HUES48 (cell line): Measurements from ENCODE around the gene NR5A1.

Experiments used
- H3K27ac ChIP-seq: one replicate; pipeline ENCODE4 v1.7.0; 2013; ENCODE audit warnings: low read depth, low read length, inconsistent platforms
- H3K27me3 ChIP-seq: 2 replicates; pipeline ENCODE4 v1.6.1; 2013; ENCODE audit warnings: mild to moderate bottlenecking, low read length; ENCODE audit not compliant: control insufficient read depth, insufficient read depth
- H3K36me3 ChIP-seq: 2 replicates; pipeline ENCODE4 v1.6.1; 2013; ENCODE audit warnings: low read length; ENCODE audit not compliant: control insufficient read depth, insufficient read depth
- H3K4me1 ChIP-seq: 2 replicates; pipeline ENCODE4 v1.6.1; 2013; ENCODE audit warnings: mild to moderate bottlenecking, low read length; ENCODE audit not compliant: control insufficient read depth, insufficient read depth
- H3K4me3 ChIP-seq: 2 replicates; pipeline ENCODE4 v1.5.1; 2013; ENCODE audit warnings: mild to moderate bottlenecking, low read depth, low read length
- H3K9ac ChIP-seq: 2 replicates; pipeline ENCODE4 v1.6.1; 2013; ENCODE audit warnings: mild to moderate bottlenecking, low read depth, low read length, moderate library complexity
- H3K9me3 ChIP-seq: 2 replicates; pipeline ENCODE4 v1.6.1; 2013; ENCODE audit warnings: low read length; ENCODE audit not compliant: control insufficient read depth, insufficient read depth

NR5A1 gene

GRCh38 chr9:124471761-124472160 lies 35.4 kb downstream of the NR5A1 start:
- Histone ChIP-seq H3K4me1 (no peaks in the 10 kb centered on the region; the same call in 1 of the 2 replicates), H3K27ac (no peak overlapping the region), H3K9ac (no peak overlapping the region), H3K9me3 (no peaks in the 10 kb centered on the region), H3K27me3 (peaks cover 11% of the 10 kb centered on the region; the same call in 1 of the 2 replicates), H3K4me3 (no peak overlapping the region), H3K36me3 (no peaks in the 10 kb centered on the region)

GRCh38 chr9:124470726-124471125 lies 36.5 kb downstream of the NR5A1 start:
- no peaks in the 10 kb centered on the region; the same call in 1 of the 2 replicates for H3K4me1 ChIP-seq
- no peaks in the 10 kb centered on the region for H3K36me3 ChIP-seq
- no peak overlapping the region for H3K9ac ChIP-seq
- H3K27ac ChIP-seq, result no peak overlapping the region
- no peaks in the 10 kb centered on the region for H3K9me3 ChIP-seq
- H3K4me3 ChIP-seq, result no peak overlapping the region
- H3K27me3 ChIP-seq, result peaks cover 2% of the 10 kb centered on the region; the same call in 1 of the 2 replicates

- no peaks in the 10 kb centered on the region for H3K9me3 ChIP-seq
- no peaks in the 10 kb centered on the region; the same call in 1 of the 2 replicates for H3K4me1 ChIP-seq
- no peak overlapping the region for H3K9ac ChIP-seq
- no peaks in the 10 kb centered on the region for H3K36me3 ChIP-seq
- no peak overlapping the region for H3K27ac ChIP-seq
- no peak overlapping the region for H3K4me3 ChIP-seq
- no peaks in the 10 kb centered on the region for H3K27me3 ChIP-seq
Measured at GRCh38 chr9:124470306-124470705, 36.9 kb downstream of the NR5A1 start.

- Histone ChIP-seq H3K36me3 (no peaks in the 10 kb centered on the region), H3K27ac (no peak overlapping the region), H3K9ac (no peak overlapping the region)
Measured at GRCh38 chr9:124469011-124469832, 38.0 kb downstream of the NR5A1 start.

GRCh38 chr9:124468061-124468740 lies 39.0 kb downstream of the NR5A1 start:
- H3K9me3 ChIP-seq, result no peaks in the 10 kb centered on the region
- H3K4me1 ChIP-seq, result no peaks in the 10 kb centered on the region
- no peak overlapping the region for H3K9ac ChIP-seq
- no peak overlapping the region for H3K4me3 ChIP-seq
- no peaks in the 10 kb centered on the region; the same call in 1 of the 2 replicates for H3K27me3 ChIP-seq
- no peaks in the 10 kb centered on the region for H3K36me3 ChIP-seq
- no peak overlapping the region for H3K27ac ChIP-seq

More at GRCh38 chr9:124469011-124469832, 38.0 kb downstream of the NR5A1 start:
- no peaks in the 10 kb centered on the region for H3K27me3 ChIP-seq
- H3K4me3 ChIP-seq, result no peak overlapping the region
- no peaks in the 10 kb centered on the region for H3K9me3 ChIP-seq
- H3K4me1 ChIP-seq, result no peaks in the 10 kb centered on the region

- H3K9ac ChIP-seq, result no peak overlapping the region
- no peaks in the 10 kb centered on the region for H3K4me1 ChIP-seq
- H3K4me3 ChIP-seq, result no peak overlapping the region
- no peaks in the 10 kb centered on the region for H3K9me3 ChIP-seq
- H3K27me3 ChIP-seq, result no peaks in the 10 kb centered on the region; the same call in 1 of the 2 replicates
- no peak overlapping the region for H3K27ac ChIP-seq
- H3K36me3 ChIP-seq, result no peaks in the 10 kb centered on the region
Measured at GRCh38 chr9:124467410-124468060, 39.7 kb downstream of the NR5A1 start.

GRCh38 chr9:124465736-124466135 lies 41.5 kb downstream of the NR5A1 start:
- Histone ChIP-seq H3K27me3 (no peaks in the 10 kb centered on the region; the same call in 1 of the 2 replicates), H3K27ac (no peak overlapping the region), H3K4me3 (no peak overlapping the region), H3K9me3 (no peaks in the 10 kb centered on the region), H3K9ac (no peak overlapping the region), H3K36me3 (no peaks in the 10 kb centered on the region), H3K4me1 (no peaks in the 10 kb centered on the region)

- Histone ChIP-seq H3K9me3 (no peaks in the 10 kb centered on the region), H3K27me3 (no peaks in the 10 kb centered on the region; the same call in 1 of the 2 replicates), H3K4me1 (no peaks in the 10 kb centered on the region), H3K9ac (no peak overlapping the region), H3K4me3 (no peak overlapping the region), H3K27ac (no peak overlapping the region), H3K36me3 (no peaks in the 10 kb centered on the region)
Measured at GRCh38 chr9:124462739-124463138, 44.5 kb downstream of the NR5A1 start.

- H3K27me3 ChIP-seq, result peaks cover 5% of the 10 kb centered on the region; the same call in 1 of the 2 replicates
- H3K9ac ChIP-seq, result no peak overlapping the region
- H3K4me1 ChIP-seq, result no peaks in the 10 kb centered on the region
- no peaks in the 10 kb centered on the region for H3K9me3 ChIP-seq
- H3K27ac ChIP-seq, result no peak overlapping the region
- H3K36me3 ChIP-seq, result no peaks in the 10 kb centered on the region
- no peak overlapping the region for H3K4me3 ChIP-seq
Measured at GRCh38 chr9:124458441-124458840, 48.8 kb downstream of the NR5A1 start.

GRCh38 chr9:124457887-124458431 lies 49.2 kb downstream of the NR5A1 start:
- Histone ChIP-seq H3K27ac (no peak overlapping the region), H3K27me3 (peaks cover 9% of the 10 kb centered on the region), H3K9me3 (no peaks in the 10 kb centered on the region), H3K36me3 (no peaks in the 10 kb centered on the region), H3K4me1 (no peaks in the 10 kb centered on the region), H3K9ac (no peak overlapping the region), H3K4me3 (no peak overlapping the region)
